ENCODE measurements around the gene SLC9A2.

- TF ChIP-seq POLR2A (IDR thresholded peaks at IDR 0.05; ENCODE audit: low read depth): no peak
- no peak for TF ChIP-seq CTCF (IDR thresholded peaks at IDR 0.05)
Observed at GRCh38 chr2:102660070-102660469, 40.7 kb downstream of the SLC9A2 start.
